HCT116 (cell line): ENCODE data around the gene PRKCZ. TPM values are rescaled to one million over a fixed set of nuclear protein-coding genes. Genes with fewer than 3 reads are reported as not detected.

Experiments
- ATAC-seq: fragments of 200-7000 bp; cut with Tn5 transposase; 2 replicates; pipeline ENCODE4 v1.9.1; 2020; ENCODE audit warnings: mild to moderate bottlenecking, moderate library complexity
- BruUV-seq: library from RNA; stranded (reverse); fragments of 400-500 nt; replicated peaks from 2 replicates; lab custom pipeline; 2021; lab: Mats Ljungman, UMichigan
- CTCF ChIA-PET: fragments of 300-600 bp; sonication (Branson Sonifier 250); formaldehyde crosslinking; loops from one replicate; lab custom pipeline; 2021; ENCODE audit warnings: antibody characterized with exemption; lab: Charles Lee
- POLR2A ChIA-PET: fragments of 300-600, 350-600 bp; sonication (Branson Sonifier 250); formaldehyde crosslinking; loops from one replicate; lab custom pipeline; 2021; ENCODE audit warnings: antibody characterized with exemption; lab: Charles Lee
- RAD21 ChIA-PET, 2 experiments: fragments of 300-600 bp; sonication (Branson Sonifier 250); formaldehyde crosslinking; loops; one replicate each; lab custom pipeline; 2023; ENCODE audit warnings: low total read pairs in 2 of 2; ENCODE audit not compliant: uncharacterized antibody in 2 of 2, unreplicated experiment in 2 of 2, low non-redundant PET in 1 of 2; lab: Charles Lee
- DNase-seq: peaks from one replicate; pipeline ENCODE4 v3.0.0-alpha.2; 2010; ENCODE audit warnings: low read depth, low spot score
- H2AFZ ChIP-seq: fragments of 200-600 bp; shearing (Covaris generic), sonication (generic); 2 replicates; pipeline ENCODE4 v1.6.1; 2017; ENCODE audit warnings: low read depth, mixed run types, mixed read lengths, antibody characterized with exemption, low read length; ENCODE audit not compliant: poor library complexity, severe bottlenecking
- H3K27ac ChIP-seq: 2 replicates; pipeline ENCODE4 v1.5.1; 2012; ENCODE audit warnings: low read depth, low read length
- H3K27me3 ChIP-seq: fragments of 200-600 bp; sonication (generic); 2 replicates; pipeline ENCODE4 v1.6.1; 2016; ENCODE audit warnings: mixed run types, low read length, mixed read lengths; ENCODE audit not compliant: insufficient read depth
- H3K36me3 ChIP-seq, 2 experiments: fragments of 200-500 bp in 1 of 2; fragments of 200-600 bp in 1 of 2; sonication (Bioruptor generic) in 1 of 2; sonication (generic) in 1 of 2; 2 replicates each; pipeline versions ENCODE4 v1.5.1 to v1.6.1; 2014 to 2016; ENCODE audit warnings: low read length in 2 of 2, inconsistent platforms in 1 of 2, mixed read lengths in 1 of 2, mixed run types in 1 of 2; ENCODE audit not compliant: insufficient read depth in 2 of 2, control insufficient read depth in 1 of 2
- H3K4me1 ChIP-seq, 2 experiments: fragments of 200-600 bp in 1 of 2; sonication (generic) in 1 of 2; 2 replicates each; pipeline versions ENCODE4 v1.5.1 to v1.6.1; 2012 to 2017; ENCODE audit warnings: low read length in 2 of 2, inconsistent platforms in 1 of 2, mild to moderate bottlenecking in 1 of 2, mixed read lengths in 1 of 2, mixed run types in 1 of 2, moderate library complexity in 1 of 2; ENCODE audit not compliant: insufficient read depth in 2 of 2, control insufficient read depth in 1 of 2
- H3K4me2 ChIP-seq: fragments of 200-600 bp; sonication (generic); 2 replicates; pipeline ENCODE4 v1.6.1; 2017; ENCODE audit warnings: mixed run types, low read length, mixed read lengths
- H3K4me3 ChIP-seq, 2 experiments: fragments of 200-600 bp in 1 of 2; sonication (generic) in 1 of 2; replicated peaks in 1 of 2; 2 replicates each; pipeline ENCODE4 v1.5.1; 2011 to 2016; ENCODE audit warnings: low read length in 2 of 2, control low read depth in 1 of 2, low read depth in 1 of 2, mild to moderate bottlenecking in 1 of 2, mixed read lengths in 1 of 2, mixed run types in 1 of 2
- H3K79me2 ChIP-seq: fragments of 200-600 bp; sonication (generic); 2 replicates; pipeline ENCODE4 v1.6.1; 2017; ENCODE audit warnings: mild to moderate bottlenecking, mixed run types, low read length, moderate library complexity, mixed read lengths; ENCODE audit not compliant: insufficient read depth
- H3K9ac ChIP-seq: fragments of 200-600 bp; sonication (generic); 2 replicates; pipeline ENCODE4 v1.6.1; 2016; ENCODE audit warnings: low read length, mixed read lengths
- H3K9me2 ChIP-seq: fragments of 200-600 bp; sonication (generic), shearing (Covaris generic); 2 replicates; pipeline ENCODE4 v1.6.1; 2017; ENCODE audit warnings: mixed run types, mild to moderate bottlenecking, moderate library complexity; ENCODE audit not compliant: insufficient read depth
- H3K9me3 ChIP-seq, 2 experiments: fragments of 200-500 bp in 1 of 2; fragments of 200-600 bp in 1 of 2; sonication (Bioruptor generic) in 1 of 2; sonication (generic) in 1 of 2; 2 replicates each; pipeline ENCODE4 v1.6.1; 2014 to 2017; ENCODE audit warnings: low read length in 2 of 2, mixed read lengths in 2 of 2, inconsistent platforms in 1 of 2, low read depth in 1 of 2, mild to moderate bottlenecking in 1 of 2, mixed run types in 1 of 2, moderate library complexity in 1 of 2; ENCODE audit not compliant: control insufficient read depth in 1 of 2, insufficient read depth in 1 of 2
- H4K20me1 ChIP-seq: fragments of 200-600 bp; sonication (generic), shearing (Covaris generic); 2 replicates; pipeline ENCODE4 v1.6.1; 2017; ENCODE audit warnings: mixed run types, mild to moderate bottlenecking, moderate library complexity; ENCODE audit not compliant: insufficient read depth
- CBX3 ChIP-seq: IDR thresholded peaks from 2 replicates; pipeline ENCODE4 v1.6.1; 2012; ENCODE audit warnings: low read depth
- EGR1 ChIP-seq: IDR thresholded peaks from 2 replicates; pipeline ENCODE4 v1.6.1; 2012; ENCODE audit warnings: low read depth
- EZH2 ChIP-seq: fragments of 200-600 bp; sonication (generic); IDR thresholded peaks from 2 replicates; pipeline ENCODE4 v1.6.1; 2017; ENCODE audit warnings: antibody characterized with exemption, mixed run types
- EZH2phosphoT487 ChIP-seq: fragments of 200-600 bp; IDR thresholded peaks from 2 replicates; pipeline ENCODE4 v1.6.1; 2018; ENCODE audit warnings: antibody characterized with exemption, borderline replicate concordance
- JUND ChIP-seq: IDR thresholded peaks from 2 replicates; pipeline ENCODE4 v1.6.1; 2012
- SP1 ChIP-seq: IDR thresholded peaks from 2 replicates; pipeline ENCODE4 v1.6.1; 2012; ENCODE audit warnings: low read depth
- TCF7L2 ChIP-seq: IDR thresholded peaks from 2 replicates; pipeline ENCODE4 v1.7.0; 2011; ENCODE audit warnings: borderline replicate concordance, inconsistent platforms; ENCODE audit not compliant: insufficient read depth, insufficient read length; ENCODE audit errors: extremely low read depth
- ZFX ChIP-seq: fragments of 450-650 bp; IDR thresholded peaks from 2 replicates; pipeline ENCODE4 v1.6.1; 2017
- ZNF274 ChIP-seq: fragments of 200-500 bp; sonication (Bioruptor generic); IDR thresholded peaks from 2 replicates; pipeline ENCODE4 v1.6.1; 2014; ENCODE audit warnings: mild to moderate bottlenecking, low read depth, low read length, inconsistent platforms
- intact Hi-C: fragments of 100-400 bp; cut with micrococcal nuclease; formaldehyde crosslinking; loops from 2 replicates; pipeline ENCODE4 v1.10.0; 2022
- total RNA-seq: library from RNA; stranded (reverse); gene quantifications from one replicate; pipeline ENCODE4 v1.2.1, GENCODE V29; 2021; ENCODE audit not compliant: unreplicated experiment
- TF ChIP-seq, protein P1 (sequence below): IDR thresholded peaks from 2 replicates; pipeline ENCODE4 v1.6.1; 2012
- TF ChIP-seq, protein P2 (sequence below): IDR thresholded peaks from 2 replicates; pipeline ENCODE4 v1.6.1; 2012; ENCODE audit warnings: low read depth
- TF ChIP-seq, protein P3 (sequence below): IDR thresholded peaks from 2 replicates; pipeline ENCODE4 v1.6.1; 2011; ENCODE audit warnings: mild to moderate bottlenecking, low read length, moderate library complexity; ENCODE audit not compliant: insufficient replicate concordance; ENCODE audit errors: extremely low read depth
- TF ChIP-seq, protein P4 (sequence below): IDR thresholded peaks from 2 replicates; pipeline ENCODE4 v1.6.1; 2012

Gene PRKCZ
- total RNA-seq, 1 experiment from 2014 or later = 46.8 TPM

DNA sequence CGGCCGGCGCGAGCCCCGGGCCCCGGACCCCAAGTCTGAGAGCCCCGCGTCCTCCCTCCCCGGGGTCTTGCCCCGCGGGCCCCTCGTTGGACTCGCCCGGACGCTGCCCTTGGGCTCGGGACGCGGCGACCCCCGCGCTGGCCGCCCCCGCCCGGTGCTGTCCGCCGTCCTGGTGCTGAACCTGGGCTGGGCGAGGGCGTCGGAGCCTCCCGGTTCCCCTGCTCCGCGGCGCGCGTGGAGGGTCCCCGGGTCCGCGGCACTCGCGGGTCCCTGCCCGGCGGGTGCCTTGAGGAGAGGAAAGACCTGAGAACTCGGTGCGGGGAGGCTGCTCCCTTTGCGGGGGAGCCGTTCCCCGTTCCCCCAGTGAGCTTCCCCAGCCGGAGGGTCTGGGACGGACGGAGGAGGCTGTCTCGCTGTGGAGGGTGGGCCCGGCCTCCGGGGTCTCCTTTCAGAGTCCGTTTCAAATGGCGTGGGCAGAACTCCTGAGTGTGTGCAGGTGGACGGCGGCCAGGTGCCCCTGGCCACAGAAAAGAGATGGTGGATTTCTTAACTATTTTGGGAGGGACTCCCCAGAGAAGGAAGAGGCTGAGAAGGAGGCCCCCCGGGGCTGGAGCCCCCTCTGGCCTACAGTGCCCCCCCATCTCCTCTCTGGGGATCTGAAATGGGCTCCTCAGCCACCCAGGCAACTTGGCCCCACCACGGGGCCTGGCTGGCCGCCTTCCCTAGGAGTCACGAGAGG, 30.5 kb upstream of the PRKCZ start:
- intact Hi-C loops = no loop called here
- no peaks in the 10 kb centered on the region for H3K9me2 ChIP-seq
- H3K4me3 ChIP-seq = peak overlapping the region; percentile 30 to 50
- H2AFZ ChIP-seq = no peak overlapping the region
- H3K9ac ChIP-seq = 0 out of 2 replicates have a peak overlapping the region, but pooled peaks have one; percentile 27
- peak overlapping the region; percentile 67 for H3K4me2 ChIP-seq
- H3K27me3 ChIP-seq = no peaks in the 10 kb centered on the region
- H3K36me3 ChIP-seq = no peaks in the 10 kb centered on the region
- no peak overlapping the region for H3K27ac ChIP-seq
- BruUV-seq = no TSS peak
- peak; percentile 39 for ATAC-seq
- POLR2A ChIA-PET = no interaction called here
- no peaks in the 10 kb centered on the region for H4K20me1 ChIP-seq
- no peaks in the 10 kb centered on the region for H3K9me3 ChIP-seq
- CTCF ChIA-PET = interaction anchor here (1.0 to 1.4 kb wide), 2 partner anchors 25 kb away, joined by 3 to 4 read pairs; no protein-coding TSS in a partner anchor
- no peaks in the 10 kb centered on the region for H3K79me2 ChIP-seq
- RAD21 ChIA-PET = no interaction called here
- peaks cover 3 to 21% of the 10 kb centered on the region in 2 experiments; a peak in 3 of 4 replicates for H3K4me1 ChIP-seq
- DNase-seq = no peak
- TF ChIP-seq EZH2 (no peak), TCF7L2 (no peak), ZNF274 (no peak), ZFX (no peak), CBX3 (no peak), EGR1 (peak; percentile 72), JUND (no peak), SP1 (no peak), EZH2phosphoT487 (no peak)
- TF ChIP-seq, protein P1, sequence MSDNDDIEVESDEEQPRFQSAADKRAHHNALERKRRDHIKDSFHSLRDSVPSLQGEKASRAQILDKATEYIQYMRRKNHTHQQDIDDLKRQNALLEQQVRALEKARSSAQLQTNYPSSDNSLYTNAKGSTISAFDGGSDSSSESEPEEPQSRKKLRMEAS = no peak
- TF ChIP-seq, protein P2, sequence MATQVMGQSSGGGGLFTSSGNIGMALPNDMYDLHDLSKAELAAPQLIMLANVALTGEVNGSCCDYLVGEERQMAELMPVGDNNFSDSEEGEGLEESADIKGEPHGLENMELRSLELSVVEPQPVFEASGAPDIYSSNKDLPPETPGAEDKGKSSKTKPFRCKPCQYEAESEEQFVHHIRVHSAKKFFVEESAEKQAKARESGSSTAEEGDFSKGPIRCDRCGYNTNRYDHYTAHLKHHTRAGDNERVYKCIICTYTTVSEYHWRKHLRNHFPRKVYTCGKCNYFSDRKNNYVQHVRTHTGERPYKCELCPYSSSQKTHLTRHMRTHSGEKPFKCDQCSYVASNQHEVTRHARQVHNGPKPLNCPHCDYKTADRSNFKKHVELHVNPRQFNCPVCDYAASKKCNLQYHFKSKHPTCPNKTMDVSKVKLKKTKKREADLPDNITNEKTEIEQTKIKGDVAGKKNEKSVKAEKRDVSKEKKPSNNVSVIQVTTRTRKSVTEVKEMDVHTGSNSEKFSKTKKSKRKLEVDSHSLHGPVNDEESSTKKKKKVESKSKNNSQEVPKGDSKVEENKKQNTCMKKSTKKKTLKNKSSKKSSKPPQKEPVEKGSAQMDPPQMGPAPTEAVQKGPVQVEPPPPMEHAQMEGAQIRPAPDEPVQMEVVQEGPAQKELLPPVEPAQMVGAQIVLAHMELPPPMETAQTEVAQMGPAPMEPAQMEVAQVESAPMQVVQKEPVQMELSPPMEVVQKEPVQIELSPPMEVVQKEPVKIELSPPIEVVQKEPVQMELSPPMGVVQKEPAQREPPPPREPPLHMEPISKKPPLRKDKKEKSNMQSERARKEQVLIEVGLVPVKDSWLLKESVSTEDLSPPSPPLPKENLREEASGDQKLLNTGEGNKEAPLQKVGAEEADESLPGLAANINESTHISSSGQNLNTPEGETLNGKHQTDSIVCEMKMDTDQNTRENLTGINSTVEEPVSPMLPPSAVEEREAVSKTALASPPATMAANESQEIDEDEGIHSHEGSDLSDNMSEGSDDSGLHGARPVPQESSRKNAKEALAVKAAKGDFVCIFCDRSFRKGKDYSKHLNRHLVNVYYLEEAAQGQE = peak; percentile 68
- TF ChIP-seq, protein P3, sequence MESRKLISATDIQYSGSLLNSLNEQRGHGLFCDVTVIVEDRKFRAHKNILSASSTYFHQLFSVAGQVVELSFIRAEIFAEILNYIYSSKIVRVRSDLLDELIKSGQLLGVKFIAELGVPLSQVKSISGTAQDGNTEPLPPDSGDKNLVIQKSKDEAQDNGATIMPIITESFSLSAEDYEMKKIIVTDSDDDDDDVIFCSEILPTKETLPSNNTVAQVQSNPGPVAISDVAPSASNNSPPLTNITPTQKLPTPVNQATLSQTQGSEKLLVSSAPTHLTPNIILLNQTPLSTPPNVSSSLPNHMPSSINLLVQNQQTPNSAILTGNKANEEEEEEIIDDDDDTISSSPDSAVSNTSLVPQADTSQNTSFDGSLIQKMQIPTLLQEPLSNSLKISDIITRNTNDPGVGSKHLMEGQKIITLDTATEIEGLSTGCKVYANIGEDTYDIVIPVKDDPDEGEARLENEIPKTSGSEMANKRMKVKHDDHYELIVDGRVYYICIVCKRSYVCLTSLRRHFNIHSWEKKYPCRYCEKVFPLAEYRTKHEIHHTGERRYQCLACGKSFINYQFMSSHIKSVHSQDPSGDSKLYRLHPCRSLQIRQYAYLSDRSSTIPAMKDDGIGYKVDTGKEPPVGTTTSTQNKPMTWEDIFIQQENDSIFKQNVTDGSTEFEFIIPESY = no peak
- TF ChIP-seq, protein P4, sequence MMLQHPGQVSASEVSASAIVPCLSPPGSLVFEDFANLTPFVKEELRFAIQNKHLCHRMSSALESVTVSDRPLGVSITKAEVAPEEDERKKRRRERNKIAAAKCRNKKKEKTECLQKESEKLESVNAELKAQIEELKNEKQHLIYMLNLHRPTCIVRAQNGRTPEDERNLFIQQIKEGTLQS = no peak
